Measurements from ENCODE around the gene PLAU.
A peak's percentile ranks its signal among the peaks of the same experiment; 100 is the strongest.

The PLAU gene

DNA sequence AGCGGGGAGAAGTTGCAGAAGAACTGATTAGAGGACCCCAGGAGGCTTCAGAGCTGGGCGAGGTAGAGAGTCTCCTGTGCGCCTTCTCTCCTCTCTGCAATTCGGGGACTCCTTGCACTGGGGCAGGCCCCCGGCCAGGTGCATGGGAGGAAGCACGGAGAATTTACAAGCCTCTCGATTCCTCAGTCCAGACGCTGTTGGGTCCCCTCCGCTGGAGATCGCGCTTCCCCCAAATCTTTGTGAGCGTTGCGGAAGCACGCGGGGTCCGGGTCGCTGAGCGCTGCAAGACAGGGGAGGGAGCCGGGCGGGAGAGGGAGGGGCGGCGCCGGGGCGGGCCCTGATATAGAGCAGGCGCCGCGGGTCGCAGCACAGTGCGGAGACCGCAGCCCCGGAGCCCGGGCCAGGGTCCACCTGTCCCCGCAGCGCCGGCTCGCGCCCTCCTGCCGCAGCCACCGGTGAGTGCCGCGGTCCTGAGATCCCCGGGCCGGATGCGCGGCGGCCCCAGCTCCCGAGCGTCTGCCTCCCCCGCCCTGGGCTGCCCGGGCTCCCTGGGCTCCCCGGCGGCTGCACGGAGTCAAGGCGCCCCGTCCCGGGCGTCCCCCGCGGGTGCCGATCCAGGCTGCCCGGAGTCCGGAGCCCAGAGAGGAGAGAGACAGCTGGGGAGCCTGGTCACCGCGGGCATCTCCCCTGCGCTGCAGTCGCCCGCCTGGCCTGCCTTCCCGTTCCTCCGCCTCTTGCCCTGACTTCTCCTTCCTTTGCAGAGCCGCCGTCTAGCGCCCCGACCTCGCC, at the start of gene PLAU:
Gene PLAU, plus strand, starts transcription at position 369 of the 789 bp plus-strand sequence. CDS start 424 bp downstream, outside the sequence.
- H3K36me3 Mint-ChIP-seq = no peaks in the 10 kb centered on the region
- peaks cover 7% of the 10 kb centered on the region for H3K27me3 Mint-ChIP-seq
- peaks cover 47% of the 10 kb centered on the region for H3K4me1 Mint-ChIP-seq
- peak within 1 kb of the TSS; percentile 57 for H3K27ac Mint-ChIP-seq
- peak within 1 kb of the TSS; percentile 89 for H3K4me3 Mint-ChIP-seq
- no peaks in the 10 kb centered on the region for H3K9me3 Mint-ChIP-seq
- ATAC-seq = peak; percentile 66

- Mint-ChIP-seq H3K27me3 (no peaks in the 10 kb centered on the region), H3K4me1 (peaks cover 64% of the 10 kb centered on the region), H3K27ac (no peak overlapping the region), H3K36me3 (peaks cover 28% of the 10 kb centered on the region), H3K4me3 (no peak overlapping the region), H3K9me3 (no peaks in the 10 kb centered on the region)
- ATAC-seq = no peak
These were observed 48.9 kb upstream of the PLAU start for GRCh38 chr10:73862011-73862410.

GRCh38 chr10:73863039-73863817, 47.7 kb upstream of the PLAU start:
- Mint-ChIP-seq H3K27me3 (no peaks in the 10 kb centered on the region), H3K27ac (peak overlapping the region; percentile 93), H3K4me3 (no peak overlapping the region), H3K4me1 (peaks cover 63% of the 10 kb centered on the region), H3K36me3 (peaks cover 20% of the 10 kb centered on the region), H3K9me3 (no peaks in the 10 kb centered on the region)
- ATAC-seq = no peak

DNA sequence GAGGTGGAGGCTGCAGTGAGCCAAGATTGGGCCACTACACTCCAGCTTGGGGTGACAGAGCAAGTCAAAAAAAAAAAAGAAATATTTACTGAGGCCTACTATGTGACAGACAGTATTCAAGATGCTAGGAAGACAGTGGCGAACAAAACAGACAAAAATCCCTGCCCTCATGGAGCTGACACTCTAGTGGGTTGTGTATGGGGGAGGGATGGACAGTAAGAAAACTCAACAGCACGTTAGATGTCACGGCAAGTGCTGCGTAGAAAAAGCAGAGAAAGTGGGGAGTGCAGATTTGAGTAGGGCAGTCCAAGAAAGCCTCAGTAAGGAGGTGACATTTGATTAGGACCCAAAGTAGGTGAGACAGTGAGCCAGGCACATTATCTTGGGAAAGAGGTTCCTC, 46.7 kb upstream of the PLAU start:
- Mint-ChIP-seq H3K4me1 (peaks cover 53% of the 10 kb centered on the region), H3K36me3 (peaks cover 15% of the 10 kb centered on the region), H3K4me3 (no peak overlapping the region), H3K27me3 (no peaks in the 10 kb centered on the region), H3K9me3 (no peaks in the 10 kb centered on the region), H3K27ac (peak overlapping the region; percentile 93)
- no peak for ATAC-seq

- peaks cover 8% of the 10 kb centered on the region for H3K36me3 Mint-ChIP-seq
- peak overlapping the region; percentile 93 for H3K27ac Mint-ChIP-seq
- no peak for ATAC-seq
- H3K9me3 Mint-ChIP-seq = no peaks in the 10 kb centered on the region
- H3K4me1 Mint-ChIP-seq = peaks cover 50% of the 10 kb centered on the region
- peak overlapping the region; percentile 73 for H3K4me3 Mint-ChIP-seq
- H3K27me3 Mint-ChIP-seq = no peaks in the 10 kb centered on the region
These were observed 45.8 kb upstream of the PLAU start for GRCh38 chr10:73865107-73865458.

DNA sequence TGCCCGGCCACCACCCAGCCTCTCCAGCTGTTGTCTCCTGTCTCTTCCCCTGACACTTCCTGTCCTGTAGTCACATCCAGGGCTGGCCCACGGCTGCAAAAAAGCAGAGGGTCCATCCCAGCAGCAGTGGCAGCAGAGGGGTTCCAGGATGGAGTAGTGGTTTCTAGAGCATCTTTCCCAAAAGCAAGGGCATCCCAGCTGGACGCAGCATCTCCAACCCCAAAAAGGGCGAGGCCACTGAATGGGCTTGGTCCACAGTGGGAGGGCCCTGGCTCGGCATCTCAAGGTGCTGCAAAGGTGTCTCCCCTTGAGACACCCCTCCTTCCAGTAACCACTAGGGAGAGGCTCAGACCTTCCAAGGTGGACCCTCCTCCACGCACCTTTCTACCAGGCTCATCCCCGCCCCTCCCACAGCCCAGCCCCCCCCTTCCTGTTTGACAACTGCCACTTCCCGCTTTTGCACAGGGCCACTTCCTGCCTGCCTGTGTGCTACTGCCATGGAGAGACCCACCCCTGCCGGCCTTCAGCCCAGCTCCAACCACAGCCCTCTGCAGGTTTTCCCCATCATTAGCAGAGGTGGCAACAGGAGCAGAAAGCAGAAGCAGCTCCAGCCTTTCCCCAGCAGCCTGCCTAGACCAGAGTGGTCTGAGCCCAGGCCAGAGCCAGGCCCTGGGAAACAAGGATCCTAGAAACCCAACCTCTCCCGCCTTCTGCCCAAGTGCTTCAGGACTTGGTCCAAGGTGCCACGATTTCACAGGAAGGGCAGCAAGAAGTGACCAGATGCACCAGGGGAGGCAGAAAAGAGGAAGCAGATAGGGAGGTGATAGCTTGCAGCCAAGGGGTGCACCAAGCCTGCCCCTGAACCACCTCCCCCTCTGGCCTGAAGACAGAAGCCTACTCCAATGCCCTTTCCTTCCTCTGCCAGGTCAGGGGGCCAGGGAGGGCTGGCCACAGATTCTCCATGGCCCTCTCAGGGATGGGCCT, 45.2 kb upstream of the PLAU start:
- Mint-ChIP-seq H3K36me3 (peaks cover 3% of the 10 kb centered on the region), H3K4me1 (peaks cover 53% of the 10 kb centered on the region), H3K27me3 (no peaks in the 10 kb centered on the region), H3K4me3 (peak overlapping the region; percentile 73), H3K27ac (peak overlapping the region; percentile 93), H3K9me3 (no peaks in the 10 kb centered on the region)
- peak; percentile 97 for ATAC-seq

- no peaks in the 10 kb centered on the region for H3K9me3 Mint-ChIP-seq
These were observed 44.3 kb upstream of the PLAU start for GRCh38 chr10:73866621-73867020.

GRCh38 chr10:73867126-73867807, 43.7 kb upstream of the PLAU start:
- no peak for ATAC-seq
- no peak overlapping the region for H3K4me3 Mint-ChIP-seq
- peaks cover 5% of the 10 kb centered on the region for H3K36me3 Mint-ChIP-seq
- peaks cover 66% of the 10 kb centered on the region for H3K4me1 Mint-ChIP-seq
- no peaks in the 10 kb centered on the region for H3K9me3 Mint-ChIP-seq
- H3K27ac Mint-ChIP-seq = peak overlapping the region; percentile 93
- H3K27me3 Mint-ChIP-seq = no peaks in the 10 kb centered on the region

More at GRCh38 chr10:73866621-73867020, 44.3 kb upstream of the PLAU start:
- Mint-ChIP-seq H3K27me3 (no peaks in the 10 kb centered on the region), H3K27ac (peak overlapping the region; percentile 93), H3K36me3 (peaks cover 5% of the 10 kb centered on the region), H3K4me1 (peaks cover 59% of the 10 kb centered on the region), H3K4me3 (peak overlapping the region; percentile 43)
- ATAC-seq = no peak

DNA sequence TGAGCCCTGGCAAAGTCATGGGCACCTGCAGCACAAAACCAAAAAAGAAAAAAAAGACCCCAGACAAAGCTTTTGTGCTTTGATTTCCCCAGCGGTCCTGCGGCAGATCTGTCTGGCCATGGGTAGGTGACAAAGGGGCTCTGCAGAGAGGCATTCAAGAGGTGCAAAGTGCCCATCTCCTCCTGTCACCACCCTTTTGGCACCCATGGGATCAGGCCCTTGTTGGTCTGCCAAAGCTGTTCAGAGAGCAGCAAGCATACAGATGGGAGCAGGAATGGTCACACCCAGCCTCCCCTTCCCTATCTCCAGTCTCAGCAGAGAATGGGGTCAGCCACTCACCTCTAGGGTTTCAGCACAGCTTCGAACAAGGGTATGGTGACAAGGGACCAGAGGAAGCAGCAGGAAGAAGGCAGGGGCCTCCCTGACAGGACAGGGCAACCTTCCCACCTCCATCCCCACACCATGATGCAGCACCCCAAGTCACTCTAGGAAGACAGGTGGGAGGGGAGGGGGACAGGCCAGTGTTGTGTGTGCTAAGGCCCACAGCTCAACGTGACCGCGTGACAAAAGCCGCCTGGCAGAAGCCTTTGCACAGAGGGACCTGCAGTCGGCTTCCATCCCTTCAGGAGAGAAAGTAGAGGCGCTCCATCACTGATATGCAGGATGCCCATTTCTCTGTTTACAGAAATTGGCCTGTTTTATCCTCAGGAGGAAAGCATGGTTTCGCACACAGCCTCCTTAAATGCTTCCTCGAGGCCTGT, 42.9 kb upstream of the PLAU start:
- H3K4me3 Mint-ChIP-seq = no peak overlapping the region

DNA sequence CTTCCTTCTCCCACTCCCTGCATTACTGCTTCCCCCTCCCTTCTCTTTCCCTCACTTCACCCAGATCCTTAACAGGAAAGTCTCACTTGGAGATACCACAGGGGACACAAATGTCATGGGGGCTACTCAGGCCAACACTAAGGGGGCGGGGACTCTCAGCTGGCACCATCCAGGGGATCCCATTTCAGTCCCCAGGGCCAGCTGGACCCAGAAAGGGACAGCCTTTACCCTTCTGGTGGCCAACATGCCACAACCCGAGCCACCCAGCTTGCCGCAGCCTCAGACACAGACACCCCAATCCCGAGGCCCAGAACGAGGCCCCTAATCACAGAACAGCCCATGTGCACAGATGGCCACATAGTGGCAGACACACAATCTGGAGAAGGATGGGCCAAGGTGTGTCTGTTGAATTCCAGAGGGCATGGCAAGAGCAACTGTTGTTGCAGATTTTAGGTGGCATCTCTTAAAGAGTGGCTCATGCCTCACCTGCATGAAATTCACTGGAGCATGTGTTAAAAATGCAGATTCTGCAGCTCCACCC, 42.2 kb upstream of the PLAU start:
- peaks cover 77% of the 10 kb centered on the region for H3K4me1 Mint-ChIP-seq
- no peak overlapping the region for H3K4me3 Mint-ChIP-seq

More for the DNA sequence above, 42.9 kb upstream of the PLAU start:
- peaks cover 5% of the 10 kb centered on the region for H3K36me3 Mint-ChIP-seq
- no peaks in the 10 kb centered on the region for H3K27me3 Mint-ChIP-seq
- peak overlapping the region; percentile 93 for H3K27ac Mint-ChIP-seq
- H3K4me1 Mint-ChIP-seq = peaks cover 74% of the 10 kb centered on the region
- no peak for ATAC-seq
- H3K9me3 Mint-ChIP-seq = no peaks in the 10 kb centered on the region

GRCh38 chr10:73871295-73872189, 39.4 kb upstream of the PLAU start:
- ATAC-seq = no peak
- Mint-ChIP-seq H3K36me3 (peaks cover 5% of the 10 kb centered on the region), H3K27me3 (no peaks in the 10 kb centered on the region), H3K9me3 (no peaks in the 10 kb centered on the region), H3K4me1 (peaks cover 57% of the 10 kb centered on the region), H3K27ac (peak overlapping the region; percentile 48), H3K4me3 (no peak overlapping the region)

More for the DNA sequence above, 42.2 kb upstream of the PLAU start:
- no peak for ATAC-seq
- Mint-ChIP-seq H3K27ac (peak overlapping the region; percentile 93), H3K36me3 (peaks cover 5% of the 10 kb centered on the region), H3K9me3 (no peaks in the 10 kb centered on the region), H3K27me3 (no peaks in the 10 kb centered on the region)

GRCh38 chr10:73872190-73872710, 38.7 kb upstream of the PLAU start:
- no peak for ATAC-seq
- H3K27ac Mint-ChIP-seq = peak overlapping the region; percentile 48
- peaks cover 5% of the 10 kb centered on the region for H3K36me3 Mint-ChIP-seq
- no peaks in the 10 kb centered on the region for H3K27me3 Mint-ChIP-seq
- H3K9me3 Mint-ChIP-seq = no peaks in the 10 kb centered on the region
- H3K4me3 Mint-ChIP-seq = peak overlapping the region; percentile 79
- peaks cover 50% of the 10 kb centered on the region for H3K4me1 Mint-ChIP-seq

Data from stimulated activated memory B cell treated with anti-CD40 and anti-IgM and Interleukin-4, amounts not matched to agents 10 μg/mL and 1 μg/mL and 100 μg/mL, for 72 hours (primary cell).